PC-3 (cell line): ENCODE data around the gene CCNYL1. TPM values are rescaled to one million over a fixed set of nuclear protein-coding genes. Genes with fewer than 3 reads are reported as not detected.

ENCODE experiments used
- ATAC-seq: fragments of 200-7000 bp; cut with Tn5 transposase; 2 replicates; pipeline ENCODE4 v1.9.1; 2020; ENCODE audit warnings: mild to moderate bottlenecking, moderate library complexity
- BruUV-seq: library from RNA; stranded (reverse); fragments of 400-500 nt; replicated peaks from 2 replicates; lab custom pipeline; 2021; lab: Mats Ljungman, UMichigan
- CTCF ChIA-PET: fragments of 300-600 bp; sonication (Branson Sonifier 250); formaldehyde crosslinking; loops from one replicate; lab custom pipeline; 2022; ENCODE audit warnings: antibody characterized with exemption; lab: Charles Lee
- POLR2A ChIA-PET: fragments of 300-600 bp; sonication (Branson Sonifier 250); formaldehyde crosslinking; loops from one replicate; lab custom pipeline; 2022; ENCODE audit warnings: antibody characterized with exemption; ENCODE audit not compliant: unreplicated experiment; lab: Charles Lee
- DNase-seq: peaks from one replicate; pipeline ENCODE4 v3.0.0-alpha.2; 2015
- H2AFZ ChIP-seq: fragments of 300-600 bp; sonication (generic); 2 replicates; pipeline ENCODE4 v1.6.0; 2016; ENCODE audit warnings: antibody characterized with exemption, low read length
- H3F3A ChIP-seq: fragments of 300-600 bp; sonication (generic); one replicate; pipeline ENCODE4 v1.6.0; 2017; ENCODE audit warnings: antibody characterized with exemption, low read length, control low read depth, mild to moderate bottlenecking; ENCODE audit not compliant: unreplicated experiment
- H3K27ac ChIP-seq: fragments of 300-600 bp; sonication (generic); 2 replicates; pipeline ENCODE4 v1.5.1; 2016; ENCODE audit warnings: mild to moderate bottlenecking, low read length
- H3K27me3 ChIP-seq: fragments of 300-600 bp; sonication (generic); 2 replicates; pipeline ENCODE4 v1.6.1; 2016; ENCODE audit warnings: low read length, mixed read lengths
- H3K36me3 ChIP-seq: fragments of 300-600 bp; sonication (generic); 2 replicates; pipeline ENCODE4 v1.6.1; 2016; ENCODE audit warnings: low read depth, mixed run types, low read length, mixed read lengths
- H3K4me1 ChIP-seq: fragments of 300-600 bp; sonication (generic); 2 replicates; pipeline ENCODE4 v1.5.1; 2016; ENCODE audit warnings: low read length; ENCODE audit not compliant: insufficient read depth
- H3K4me2 ChIP-seq: fragments of 300-600 bp; sonication (generic); 2 replicates; pipeline ENCODE4 v1.6.0; 2016; ENCODE audit warnings: low read length
- H3K4me3 ChIP-seq: fragments of 300-600 bp; sonication (generic); 2 replicates; pipeline ENCODE4 v1.5.1; 2016; ENCODE audit warnings: mild to moderate bottlenecking, low read length, mixed read lengths
- H3K79me2 ChIP-seq: fragments of 300-600 bp; sonication (generic); 2 replicates; pipeline ENCODE4 v1.6.1; 2017; ENCODE audit warnings: low read length, mixed read lengths
- H3K9ac ChIP-seq: fragments of 300-600 bp; sonication (generic); 2 replicates; pipeline ENCODE4 v1.6.0; 2016; ENCODE audit warnings: mild to moderate bottlenecking, low read length
- H3K9me2 ChIP-seq: fragments of 300-600 bp; sonication (generic); replicated peaks from 2 replicates; pipeline ENCODE4 v1.6.1; 2016; ENCODE audit warnings: mixed run types, low read length, mixed read lengths
- H3K9me3 ChIP-seq: fragments of 300-600 bp; sonication (generic); 2 replicates; pipeline ENCODE4 v1.6.1; 2016; ENCODE audit warnings: low read length, mixed read lengths
- H4K20me1 ChIP-seq: fragments of 300-600 bp; sonication (generic); 2 replicates; pipeline ENCODE4 v1.6.1; 2016; ENCODE audit warnings: low read length, mixed read lengths
- EZH2 ChIP-seq: fragments of 300-600 bp; sonication (generic); IDR thresholded peaks from one replicate; pipeline ENCODE4 v1.6.1; 2017; ENCODE audit warnings: antibody characterized with exemption, mild to moderate bottlenecking, low read length; ENCODE audit not compliant: unreplicated experiment
- EZH2phosphoT487 ChIP-seq: fragments of 300-600 bp; sonication (generic); IDR thresholded peaks from 2 replicates; pipeline ENCODE4 v1.6.1; 2018; ENCODE audit warnings: mild to moderate bottlenecking, antibody characterized with exemption, low read length, borderline replicate concordance
- intact Hi-C: fragments of 100-400 bp; cut with micrococcal nuclease; formaldehyde crosslinking; loops from 2 replicates; pipeline ENCODE4 v1.9.0; 2023
- total RNA-seq: library from RNA; depleted of rRNA; stranded (reverse); fragments of >200 nt; gene quantifications from 2 replicates; pipeline ENCODE4 v1.2.3, GENCODE V29; 2014
- TF ChIP-seq, protein P1 (sequence below): fragments of 300-600 bp; sonication (generic); conservative IDR thresholded peaks from 2 replicates; pipeline ENCODE4 v1.5.1; 2017; ENCODE audit warnings: antibody characterized with exemption, low read depth, mild to moderate bottlenecking, low read length

The CCNYL1 gene
- total RNA-seq, 1 experiment from 2014 or later: 14.7 TPM

- intact Hi-C loops: loop anchor here (10.0 kb wide), 1 partner anchor 559 kb away; the partner anchor contains the start of gene KLF7
- H3K4me2 ChIP-seq: peak overlapping the region; percentile 13; the same call in 1 of the 2 replicates
Measured at GRCh38 chr2:207724113-207724512, 12.7 kb downstream of the CCNYL1 start.

GRCh38 chr2:207725873-207726578 lies 14.6 kb downstream of the CCNYL1 start:
- peak; percentile 26 for ATAC-seq
- intact Hi-C loops: loop anchor here (2.0 to 10.0 kb wide), 3 partner anchors 34 to 561 kb away; partner anchors contain the start of genes KLF7 and METTL21A
- H3K4me2 ChIP-seq: no peak overlapping the region
- peaks cover 7% of the 10 kb centered on the region for H3F3A ChIP-seq
- no peak overlapping the region for H3K4me3 ChIP-seq
- H3K4me1 ChIP-seq: peaks cover 49% of the 10 kb centered on the region
- no TSS peak for BruUV-seq
- H3K27me3 ChIP-seq: no peaks in the 10 kb centered on the region
- H3K36me3 ChIP-seq: peaks cover 8% of the 10 kb centered on the region
- POLR2A ChIA-PET: interaction anchor here (0.5 to 0.6 kb wide), 2 partner anchors 217 to 912 kb away, joined by 3 read pairs; no protein-coding TSS in a partner anchor
- TF ChIP-seq, protein P1, sequence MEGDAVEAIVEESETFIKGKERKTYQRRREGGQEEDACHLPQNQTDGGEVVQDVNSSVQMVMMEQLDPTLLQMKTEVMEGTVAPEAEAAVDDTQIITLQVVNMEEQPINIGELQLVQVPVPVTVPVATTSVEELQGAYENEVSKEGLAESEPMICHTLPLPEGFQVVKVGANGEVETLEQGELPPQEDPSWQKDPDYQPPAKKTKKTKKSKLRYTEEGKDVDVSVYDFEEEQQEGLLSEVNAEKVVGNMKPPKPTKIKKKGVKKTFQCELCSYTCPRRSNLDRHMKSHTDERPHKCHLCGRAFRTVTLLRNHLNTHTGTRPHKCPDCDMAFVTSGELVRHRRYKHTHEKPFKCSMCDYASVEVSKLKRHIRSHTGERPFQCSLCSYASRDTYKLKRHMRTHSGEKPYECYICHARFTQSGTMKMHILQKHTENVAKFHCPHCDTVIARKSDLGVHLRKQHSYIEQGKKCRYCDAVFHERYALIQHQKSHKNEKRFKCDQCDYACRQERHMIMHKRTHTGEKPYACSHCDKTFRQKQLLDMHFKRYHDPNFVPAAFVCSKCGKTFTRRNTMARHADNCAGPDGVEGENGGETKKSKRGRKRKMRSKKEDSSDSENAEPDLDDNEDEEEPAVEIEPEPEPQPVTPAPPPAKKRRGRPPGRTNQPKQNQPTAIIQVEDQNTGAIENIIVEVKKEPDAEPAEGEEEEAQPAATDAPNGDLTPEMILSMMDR: no peak
- TF ChIP-seq EZH2: no peak
- TF ChIP-seq EZH2phosphoT487: no peak
- peaks cover 7% of the 10 kb centered on the region; the same call in 1 of the 2 replicates for H4K20me1 ChIP-seq
- H2AFZ ChIP-seq: no peak overlapping the region
- peak overlapping the region; percentile 54; the same call in 1 of the 2 replicates for H3K27ac ChIP-seq
- peaks cover 40% of the 10 kb centered on the region for H3K79me2 ChIP-seq
- CTCF ChIA-PET: interaction anchor here (0.8 kb wide), 1 partner anchor 20 kb away, joined by 3 read pairs; no protein-coding TSS in a partner anchor
- no peaks in the 10 kb centered on the region for H3K9me2 ChIP-seq
- no peaks in the 10 kb centered on the region for H3K9me3 ChIP-seq
- DNase-seq: peak; percentile 35
- no peak overlapping the region for H3K9ac ChIP-seq

More at GRCh38 chr2:207724113-207724512, 12.7 kb downstream of the CCNYL1 start:
- Histone ChIP-seq H4K20me1 (peaks cover 7% of the 10 kb centered on the region; the same call in 1 of the 2 replicates), H3K79me2 (peaks cover 59% of the 10 kb centered on the region), H3F3A (peaks cover 7% of the 10 kb centered on the region), H3K9me2 (no peaks in the 10 kb centered on the region), H3K27me3 (no peaks in the 10 kb centered on the region), H2AFZ (no peak overlapping the region), H3K4me1 (peaks cover 57% of the 10 kb centered on the region), H3K27ac (peak overlapping the region; percentile 85; the same call in 1 of the 2 replicates), H3K4me3 (no peak overlapping the region), H3K36me3 (no peaks in the 10 kb centered on the region), H3K9me3 (no peaks in the 10 kb centered on the region), H3K9ac (no peak overlapping the region)
- ChIA-PET CTCF (interaction anchor here (0.7 kb wide), 1 partner anchor 451 kb away, joined by 3 read pairs; no protein-coding TSS in a partner anchor), POLR2A (no interaction called here)
- TF ChIP-seq EZH2phosphoT487 (no peak), EZH2 (no peak)
- TF ChIP-seq, protein P1: no peak
- DNase-seq (no peak), ATAC-seq (no peak)
- BruUV-seq: no TSS peak
